ENCODE results near the gene RAMP1.

DNA sequence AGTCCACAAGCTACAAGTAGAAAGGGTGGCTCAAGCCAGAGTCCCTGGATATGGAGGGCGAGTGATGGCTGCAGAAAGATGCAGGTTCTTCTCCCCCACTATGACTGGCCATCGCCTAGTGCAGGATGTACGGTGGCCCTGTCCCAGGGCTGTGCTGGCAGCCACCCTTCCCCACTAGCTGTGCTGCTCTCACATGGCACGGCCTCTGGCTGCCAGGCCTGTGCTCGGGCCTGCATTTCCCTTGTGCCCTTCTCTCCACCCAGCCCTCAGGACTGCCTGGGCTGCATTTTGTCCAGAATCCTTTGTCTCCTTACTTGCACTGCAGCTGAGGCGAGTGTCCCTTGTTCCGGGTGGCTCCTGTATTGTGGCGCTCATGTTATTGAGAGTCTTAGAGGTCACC is 1.6 kb upstream of the RAMP1 start:
- TF ChIP-seq GABPA (IDR thresholded peaks at IDR 0.05 in 1 of 2, conservative IDR thresholded peaks at IDR 0.05 in 1 of 2) (no peak), MAX (IDR thresholded peaks at IDR 0.05) (no peak), CTCF (IDR thresholded peaks at IDR 0.05; ENCODE audit: low read depth, low read length, missing input control) (no peak), JUND (IDR thresholded peaks at IDR 0.05) (no peak), YY1 (IDR thresholded peaks at IDR 0.05) (no peak)
- TF ChIP-seq, protein P1, sequence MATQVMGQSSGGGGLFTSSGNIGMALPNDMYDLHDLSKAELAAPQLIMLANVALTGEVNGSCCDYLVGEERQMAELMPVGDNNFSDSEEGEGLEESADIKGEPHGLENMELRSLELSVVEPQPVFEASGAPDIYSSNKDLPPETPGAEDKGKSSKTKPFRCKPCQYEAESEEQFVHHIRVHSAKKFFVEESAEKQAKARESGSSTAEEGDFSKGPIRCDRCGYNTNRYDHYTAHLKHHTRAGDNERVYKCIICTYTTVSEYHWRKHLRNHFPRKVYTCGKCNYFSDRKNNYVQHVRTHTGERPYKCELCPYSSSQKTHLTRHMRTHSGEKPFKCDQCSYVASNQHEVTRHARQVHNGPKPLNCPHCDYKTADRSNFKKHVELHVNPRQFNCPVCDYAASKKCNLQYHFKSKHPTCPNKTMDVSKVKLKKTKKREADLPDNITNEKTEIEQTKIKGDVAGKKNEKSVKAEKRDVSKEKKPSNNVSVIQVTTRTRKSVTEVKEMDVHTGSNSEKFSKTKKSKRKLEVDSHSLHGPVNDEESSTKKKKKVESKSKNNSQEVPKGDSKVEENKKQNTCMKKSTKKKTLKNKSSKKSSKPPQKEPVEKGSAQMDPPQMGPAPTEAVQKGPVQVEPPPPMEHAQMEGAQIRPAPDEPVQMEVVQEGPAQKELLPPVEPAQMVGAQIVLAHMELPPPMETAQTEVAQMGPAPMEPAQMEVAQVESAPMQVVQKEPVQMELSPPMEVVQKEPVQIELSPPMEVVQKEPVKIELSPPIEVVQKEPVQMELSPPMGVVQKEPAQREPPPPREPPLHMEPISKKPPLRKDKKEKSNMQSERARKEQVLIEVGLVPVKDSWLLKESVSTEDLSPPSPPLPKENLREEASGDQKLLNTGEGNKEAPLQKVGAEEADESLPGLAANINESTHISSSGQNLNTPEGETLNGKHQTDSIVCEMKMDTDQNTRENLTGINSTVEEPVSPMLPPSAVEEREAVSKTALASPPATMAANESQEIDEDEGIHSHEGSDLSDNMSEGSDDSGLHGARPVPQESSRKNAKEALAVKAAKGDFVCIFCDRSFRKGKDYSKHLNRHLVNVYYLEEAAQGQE (IDR thresholded peaks at IDR 0.05) = no peak
- TF ChIP-seq, protein P2, sequence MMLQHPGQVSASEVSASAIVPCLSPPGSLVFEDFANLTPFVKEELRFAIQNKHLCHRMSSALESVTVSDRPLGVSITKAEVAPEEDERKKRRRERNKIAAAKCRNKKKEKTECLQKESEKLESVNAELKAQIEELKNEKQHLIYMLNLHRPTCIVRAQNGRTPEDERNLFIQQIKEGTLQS (IDR thresholded peaks at IDR 0.05) = no peak

Measured in liver (tissue), 3 donors.